ENCODE data around the gene BTF3L4. TPM values are rescaled to one million over a fixed set of nuclear protein-coding genes. Genes with fewer than 3 reads are reported as not detected.

Gene BTF3L4
- 58.5 and 71.2 TPM in 2 replicates for total RNA-seq

GRCh38 chr1:52056163-52056936 is at the start of gene BTF3L4:
Gene BTF3L4 (plus strand): TSS chr1:52056295. CDS start chr1:52059848, 3,553 bp downstream.

GRCh38 chr1:52033190-52034049 is 22.7 kb upstream of the BTF3L4 start, which contains the start of gene KTI12:
Gene KTI12 (minus strand): TSS chr1:52033810. CDS start chr1:52033761, 49 bp downstream.

DNA sequence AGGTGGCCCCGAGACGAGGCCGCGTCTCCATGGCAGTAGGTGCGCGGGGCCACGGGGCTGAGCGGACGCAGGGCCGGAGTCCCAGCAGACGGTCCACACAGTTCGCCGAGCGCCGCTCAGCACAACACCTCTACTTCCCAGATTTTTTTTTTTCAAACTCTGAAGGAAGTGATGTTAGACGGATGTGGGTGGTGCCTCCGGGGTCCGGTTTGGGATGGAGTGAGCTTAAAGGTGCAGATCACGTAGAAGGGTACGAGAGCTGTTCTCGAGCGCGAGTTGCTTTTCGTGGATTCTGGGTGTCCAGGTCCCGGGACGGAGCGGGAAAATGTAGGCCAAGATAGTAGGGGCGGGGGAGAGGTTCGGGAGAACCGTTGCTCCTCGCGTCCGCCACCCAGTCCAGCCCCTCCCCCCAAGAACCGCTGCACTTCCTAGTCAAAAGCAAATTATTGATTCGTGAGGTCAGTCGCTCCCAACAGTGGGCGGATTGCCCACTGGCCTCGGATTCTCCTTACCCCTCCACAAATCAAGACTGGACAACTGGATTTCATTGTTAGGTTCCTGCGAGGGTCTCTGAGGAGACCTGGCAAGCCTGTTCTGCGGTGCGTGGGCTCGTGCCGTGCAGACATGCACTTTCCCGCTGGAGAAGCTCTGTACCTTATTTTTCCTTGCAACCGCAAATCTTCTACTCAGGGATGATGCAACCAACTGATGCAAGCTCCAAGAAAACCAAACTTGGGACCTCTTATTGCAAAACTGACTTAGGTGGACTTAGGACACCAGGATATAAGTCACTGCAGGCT is 829 bp upstream of the BTF3L4 start, which contains the start of gene TXNDC12:
TSS of gene TXNDC12 (minus strand) at position 126 of the 800 bp plus-strand sequence. CDS start at position 31, 95 bp downstream.

Other genes with a start within 250 kb of the BTF3L4 start
- gene NRDC, start 177.6 kb upstream of the BTF3L4 start, total RNA-seq, result 46.4 and 50.9 TPM in 2 replicates
- gene RAB3B, start 65.6 kb upstream of the BTF3L4 start, total RNA-seq, result 16.3 and 31.0 TPM in 2 replicates
- 11.0 and 13.1 TPM in 2 replicates for gene KTI12, start 22.5 kb upstream of the BTF3L4 start, total RNA-seq
- gene TXNDC12, start 1.1 kb upstream of the BTF3L4 start, total RNA-seq, result 37.3 and 38.9 TPM in 2 replicates
- gene ZFYVE9, start 85.8 kb downstream of the BTF3L4 start, total RNA-seq, result 28.4 and 30.6 TPM in 2 replicates